ENCODE measurements around the gene PTTG1IP.
A peak's percentile ranks its signal among the peaks of the same experiment; 100 is the strongest.

PTTG1IP gene

GRCh38 chr21:44828362-44829056, 45.0 kb downstream of the PTTG1IP start:
- no peak overlapping the region for H3K9ac ChIP-seq (ENCODE audit: low read length in 2 of 2)
- no peak overlapping the region for H3K4me3 ChIP-seq (ENCODE audit: low read length in 2 of 2)
- H3K27ac ChIP-seq (ENCODE audit: low read length), result no peak overlapping the region
- no peaks in the 10 kb centered on the region for H3K27me3 ChIP-seq (ENCODE audit: control insufficient read depth in 1 of 2, insufficient read depth in 2 of 2, low read length in 2 of 2)
- no peaks in the 10 kb centered on the region for H3K36me3 ChIP-seq (ENCODE audit: control insufficient read depth in 2 of 2, insufficient read depth in 2 of 2, low read length in 2 of 2)
- no peaks in the 10 kb centered on the region for H3K4me1 ChIP-seq (ENCODE audit: control insufficient read depth, insufficient read depth, low read length)
- H3K9me3 ChIP-seq (ENCODE audit: control insufficient read depth in 2 of 2, low read length in 2 of 2), result peaks cover 3 to 9% of the 10 kb centered on the region in 2 donors

- Histone ChIP-seq H3K27ac (ENCODE audit: low read length) (no peak overlapping the region), H3K9me3 (ENCODE audit: control insufficient read depth in 2 of 2, low read length in 2 of 2) (peaks cover 7 to 27% of the 10 kb centered on the region in 2 donors), H3K4me3 (ENCODE audit: low read length in 2 of 2) (no peak overlapping the region), H3K4me1 (ENCODE audit: control insufficient read depth, insufficient read depth, low read length) (peaks cover 3% of the 10 kb centered on the region), H3K36me3 (ENCODE audit: control insufficient read depth in 2 of 2, insufficient read depth in 2 of 2, low read length in 2 of 2) (no peaks in the 10 kb centered on the region), H3K9ac (ENCODE audit: low read length in 2 of 2) (no peak overlapping the region), H3K27me3 (ENCODE audit: control insufficient read depth in 1 of 2, insufficient read depth in 2 of 2, low read length in 2 of 2) (no peaks in the 10 kb centered on the region)
Measured at GRCh38 chr21:44823179-44823660, 50.3 kb downstream of the PTTG1IP start.

GRCh38 chr21:44822484-44823178, 50.9 kb downstream of the PTTG1IP start:
- peaks cover 3% of the 10 kb centered on the region for H3K4me1 ChIP-seq (ENCODE audit: control insufficient read depth, insufficient read depth, low read length)
- no peaks in the 10 kb centered on the region for H3K36me3 ChIP-seq (ENCODE audit: control insufficient read depth in 2 of 2, insufficient read depth in 2 of 2, low read length in 2 of 2)
- no peaks in the 10 kb centered on the region for H3K27me3 ChIP-seq (ENCODE audit: control insufficient read depth in 1 of 2, insufficient read depth in 2 of 2, low read length in 2 of 2)
- H3K27ac ChIP-seq (ENCODE audit: low read length), result no peak overlapping the region
- H3K9me3 ChIP-seq (ENCODE audit: control insufficient read depth in 2 of 2, low read length in 2 of 2), result peaks cover 4 to 24% of the 10 kb centered on the region in 2 donors
- no peak overlapping the region for H3K4me3 ChIP-seq (ENCODE audit: low read length in 2 of 2)
- H3K9ac ChIP-seq (ENCODE audit: low read length in 2 of 2), result no peak overlapping the region

GRCh38 chr21:44820851-44821250, 52.6 kb downstream of the PTTG1IP start:
- Histone ChIP-seq H3K4me3 (ENCODE audit: low read length in 2 of 2) (no peak overlapping the region), H3K36me3 (ENCODE audit: control insufficient read depth in 2 of 2, insufficient read depth in 2 of 2, low read length in 2 of 2) (no peaks in the 10 kb centered on the region), H3K4me1 (ENCODE audit: control insufficient read depth, insufficient read depth, low read length) (peaks cover 14% of the 10 kb centered on the region), H3K27me3 (ENCODE audit: control insufficient read depth in 1 of 2, insufficient read depth in 2 of 2, low read length in 2 of 2) (no peaks in the 10 kb centered on the region), H3K9ac (ENCODE audit: low read length in 2 of 2) (no peak overlapping the region), H3K27ac (ENCODE audit: low read length) (no peak overlapping the region), H3K9me3 (ENCODE audit: control insufficient read depth in 2 of 2, low read length in 2 of 2) (peaks cover 4 to 17% of the 10 kb centered on the region in 2 donors)

- Histone ChIP-seq H3K4me1 (ENCODE audit: control insufficient read depth, insufficient read depth, low read length) (peaks cover 14% of the 10 kb centered on the region), H3K4me3 (ENCODE audit: low read length in 2 of 2) (no peak overlapping the region), H3K9me3 (ENCODE audit: control insufficient read depth in 2 of 2, low read length in 2 of 2) (peaks cover 4 to 17% of the 10 kb centered on the region in 2 donors), H3K9ac (ENCODE audit: low read length in 2 of 2) (no peak overlapping the region), H3K36me3 (ENCODE audit: control insufficient read depth in 2 of 2, insufficient read depth in 2 of 2, low read length in 2 of 2) (no peaks in the 10 kb centered on the region), H3K27me3 (ENCODE audit: control insufficient read depth in 1 of 2, insufficient read depth in 2 of 2, low read length in 2 of 2) (no peaks in the 10 kb centered on the region), H3K27ac (ENCODE audit: low read length) (no peak overlapping the region)
Measured at GRCh38 chr21:44819283-44820243, 53.9 kb downstream of the PTTG1IP start.

GRCh38 chr21:44818640-44819011, 54.9 kb downstream of the PTTG1IP start:
- peaks cover 4 to 17% of the 10 kb centered on the region in 2 donors for H3K9me3 ChIP-seq (ENCODE audit: control insufficient read depth in 2 of 2, low read length in 2 of 2)
- H3K27ac ChIP-seq (ENCODE audit: low read length), result peak overlapping the region; percentile 62
- H3K9ac ChIP-seq (ENCODE audit: low read length in 2 of 2), result peak overlapping the region; percentile 79 to 82
- no peaks in the 10 kb centered on the region for H3K27me3 ChIP-seq (ENCODE audit: control insufficient read depth in 1 of 2, insufficient read depth in 2 of 2, low read length in 2 of 2)
- H3K36me3 ChIP-seq (ENCODE audit: control insufficient read depth in 2 of 2, insufficient read depth in 2 of 2, low read length in 2 of 2), result peaks cover 0 to 3% of the 10 kb centered on the region in 2 donors
- H3K4me3 ChIP-seq (ENCODE audit: low read length in 2 of 2), result peak overlapping the region; percentile 51 to 78
- peaks cover 14% of the 10 kb centered on the region for H3K4me1 ChIP-seq (ENCODE audit: control insufficient read depth, insufficient read depth, low read length)

- Histone ChIP-seq H3K9ac (ENCODE audit: low read length in 2 of 2) (peak within 1 kb of the TSS; percentile 79 to 82), H3K4me3 (ENCODE audit: low read length in 2 of 2) (peak within 1 kb of the TSS; percentile 65 to 78), H3K4me1 (ENCODE audit: control insufficient read depth, insufficient read depth, low read length) (peaks cover 14% of the 10 kb centered on the region), H3K27ac (ENCODE audit: low read length) (peak within 1 kb of the TSS; percentile 62), H3K9me3 (ENCODE audit: control insufficient read depth in 2 of 2, low read length in 2 of 2) (peaks cover 4 to 17% of the 10 kb centered on the region in 2 donors), H3K36me3 (ENCODE audit: control insufficient read depth in 2 of 2, insufficient read depth in 2 of 2, low read length in 2 of 2) (peaks cover 0 to 8% of the 10 kb centered on the region in 2 donors), H3K27me3 (ENCODE audit: control insufficient read depth in 1 of 2, insufficient read depth in 2 of 2, low read length in 2 of 2) (no peaks in the 10 kb centered on the region)
Measured at GRCh38 chr21:44817914-44818639, 55.4 kb downstream of the PTTG1IP start, which contains the start of gene SUMO3. Gene SUMO3 (minus strand): TSS chr21:44818062. CDS start chr21:44817968, 94 bp downstream.

- Histone ChIP-seq H3K36me3 (ENCODE audit: control insufficient read depth in 2 of 2, insufficient read depth in 2 of 2, low read length in 2 of 2) (peaks cover 0 to 11% of the 10 kb centered on the region in 2 donors), H3K9me3 (ENCODE audit: control insufficient read depth in 2 of 2, low read length in 2 of 2) (peaks cover 4 to 16% of the 10 kb centered on the region in 2 donors), H3K4me1 (ENCODE audit: control insufficient read depth, insufficient read depth, low read length) (peaks cover 14% of the 10 kb centered on the region), H3K27ac (ENCODE audit: low read length) (no peak overlapping the region), H3K4me3 (ENCODE audit: low read length in 2 of 2) (peak overlapping the region; percentile 65 to 78), H3K9ac (ENCODE audit: low read length in 2 of 2) (peak overlapping the region; percentile 21 to 64), H3K27me3 (ENCODE audit: control insufficient read depth in 1 of 2, insufficient read depth in 2 of 2, low read length in 2 of 2) (no peaks in the 10 kb centered on the region)
Measured at GRCh38 chr21:44817506-44817880, 56.0 kb downstream of the PTTG1IP start.

- no peak overlapping the region for H3K27ac ChIP-seq (ENCODE audit: low read length)
- peaks cover 0 to 11% of the 10 kb centered on the region in 2 donors for H3K36me3 ChIP-seq (ENCODE audit: control insufficient read depth in 2 of 2, insufficient read depth in 2 of 2, low read length in 2 of 2)
- peak overlapping the region; percentile 21 to 64 for H3K9ac ChIP-seq (ENCODE audit: low read length in 2 of 2)
- H3K4me1 ChIP-seq (ENCODE audit: control insufficient read depth, insufficient read depth, low read length), result peaks cover 14% of the 10 kb centered on the region
- peak overlapping the region; percentile 65 to 78 for H3K4me3 ChIP-seq (ENCODE audit: low read length in 2 of 2)
- H3K27me3 ChIP-seq (ENCODE audit: control insufficient read depth in 1 of 2, insufficient read depth in 2 of 2, low read length in 2 of 2), result no peaks in the 10 kb centered on the region
- H3K9me3 ChIP-seq (ENCODE audit: control insufficient read depth in 2 of 2, low read length in 2 of 2), result peaks cover 4 to 14% of the 10 kb centered on the region in 2 donors
Measured at GRCh38 chr21:44816761-44817505, 56.6 kb downstream of the PTTG1IP start.
